HG03025 (cell line): ENCODE measurements around the gene TGFBR3.

ENCODE experiments used
- ATAC-seq: cut with Tn5 transposase; IDR thresholded peaks from one replicate; pipeline ENCODE4 v1.9.1; 2021; ENCODE audit warnings: mild to moderate bottlenecking, moderate library complexity; ENCODE audit not compliant: unreplicated experiment, low FRiP score

The TGFBR3 gene

GRCh38 chr1:91803847-91804545 lies 82.0 kb downstream of the TGFBR3 start:
- ATAC-seq = peak; percentile 74

- no peak for ATAC-seq
These were observed 82.8 kb downstream of the TGFBR3 start for GRCh38 chr1:91803123-91803522.

- ATAC-seq = no peak
These were observed 84.3 kb downstream of the TGFBR3 start for GRCh38 chr1:91801496-91802115.

DNA sequence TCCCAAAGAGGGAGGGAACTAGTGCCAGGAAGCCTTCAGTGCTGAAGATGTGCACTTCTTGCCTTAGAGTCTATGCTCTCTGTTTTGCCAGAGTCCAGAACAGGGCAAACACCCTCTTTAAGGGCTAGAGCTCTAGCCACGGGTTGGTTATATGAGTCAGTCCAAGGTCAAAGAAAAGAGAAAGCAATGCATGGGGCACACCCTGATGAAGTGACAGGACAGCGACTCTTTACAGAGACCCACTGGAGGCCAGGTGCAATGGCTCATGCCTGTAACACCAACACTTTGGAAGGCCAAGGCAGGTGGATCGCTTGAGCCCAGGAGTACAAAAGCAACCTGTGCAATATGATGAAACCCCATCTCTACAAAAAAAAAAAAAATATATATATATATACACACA lies 86.1 kb downstream of the TGFBR3 start:
- no peak for ATAC-seq

- ATAC-seq = no peak
These were observed 86.8 kb downstream of the TGFBR3 start for GRCh38 chr1:91799159-91799558.

GRCh38 chr1:91798740-91799139 lies 87.2 kb downstream of the TGFBR3 start:
- ATAC-seq = no peak

DNA sequence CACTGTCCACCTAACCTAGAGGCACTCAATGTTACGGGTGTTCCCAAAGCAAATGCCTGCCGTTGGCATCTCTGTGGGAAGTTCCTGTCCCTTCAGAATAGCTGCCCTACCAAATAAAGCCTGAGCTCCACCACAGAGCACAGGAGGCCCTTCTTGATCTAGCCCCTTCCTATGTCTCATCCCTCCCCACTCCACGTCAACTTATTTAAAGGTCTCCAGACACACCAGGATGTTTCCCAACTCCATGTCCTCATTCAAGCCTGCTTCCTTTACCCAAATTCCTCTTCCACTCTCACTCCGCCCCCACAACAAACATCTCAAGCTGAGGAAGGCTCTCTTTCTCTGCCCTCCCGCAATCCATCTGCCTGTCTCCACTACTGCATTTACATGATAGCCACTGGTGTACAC lies 87.7 kb downstream of the TGFBR3 start:
- no peak for ATAC-seq

- no peak for ATAC-seq
These were observed 88.8 kb downstream of the TGFBR3 start for GRCh38 chr1:91797164-91797563.

DNA sequence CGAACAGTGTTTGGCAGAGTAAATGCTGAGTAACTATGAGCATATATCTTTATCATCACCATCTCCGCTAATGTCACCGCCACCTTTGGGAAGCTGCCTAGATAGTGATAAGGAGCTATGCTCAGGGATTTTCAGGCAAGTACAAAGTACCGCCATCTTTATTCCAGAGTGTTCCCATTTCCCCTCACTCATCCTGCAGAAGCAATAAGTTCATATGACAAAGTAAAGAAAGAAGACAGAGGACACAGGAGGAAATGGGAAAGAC lies 89.6 kb downstream of the TGFBR3 start:
- ATAC-seq = no peak

GRCh38 chr1:91795591-91796389 lies 90.2 kb downstream of the TGFBR3 start:
- ATAC-seq = no peak

- no peak for ATAC-seq
These were observed 92.1 kb downstream of the TGFBR3 start for GRCh38 chr1:91793877-91794276.

- no peak for ATAC-seq
These were observed 92.8 kb downstream of the TGFBR3 start for GRCh38 chr1:91793189-91793588.

- no peak for ATAC-seq
These were observed 93.4 kb downstream of the TGFBR3 start for GRCh38 chr1:91792489-91793071.

DNA sequence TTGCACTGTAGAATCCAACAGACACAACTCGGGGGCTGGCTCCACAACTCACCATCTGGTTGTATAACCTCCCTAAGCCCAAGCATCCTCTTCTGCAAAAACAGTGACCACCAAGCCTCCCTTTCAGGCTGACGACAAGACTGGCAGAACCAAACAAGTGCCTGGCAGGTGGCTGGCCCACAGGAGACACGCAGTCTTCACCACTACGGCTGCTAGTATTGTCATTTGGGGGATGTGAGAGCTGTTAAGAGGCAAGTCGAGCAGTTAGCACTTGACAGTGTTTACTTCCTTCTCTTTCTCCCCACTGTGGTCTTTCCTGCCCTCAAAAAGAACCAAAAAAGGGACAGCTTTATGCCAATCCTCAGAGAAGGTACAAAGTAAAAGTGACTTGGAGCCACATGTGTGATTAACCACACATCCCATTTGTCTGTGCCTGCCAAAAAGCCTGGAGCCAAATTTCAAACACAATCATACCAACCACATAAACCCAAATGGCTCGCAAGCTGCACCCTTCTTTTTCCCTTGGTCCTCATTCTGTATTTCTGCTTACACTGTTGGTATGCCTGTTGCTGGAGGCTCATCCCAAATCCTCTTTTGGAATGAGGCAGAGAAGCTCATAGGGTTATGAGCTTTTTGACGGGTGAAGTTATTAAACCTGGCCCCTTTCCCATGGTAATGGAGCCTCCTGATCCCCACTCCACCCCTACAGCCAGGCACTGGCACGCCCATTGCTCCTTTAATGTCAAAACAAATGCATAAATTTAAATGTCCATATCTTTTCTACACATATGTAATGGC lies 94.1 kb downstream of the TGFBR3 start:
- ATAC-seq = no peak

GRCh38 chr1:91791103-91791502 lies 94.8 kb downstream of the TGFBR3 start:
- no peak for ATAC-seq

DNA sequence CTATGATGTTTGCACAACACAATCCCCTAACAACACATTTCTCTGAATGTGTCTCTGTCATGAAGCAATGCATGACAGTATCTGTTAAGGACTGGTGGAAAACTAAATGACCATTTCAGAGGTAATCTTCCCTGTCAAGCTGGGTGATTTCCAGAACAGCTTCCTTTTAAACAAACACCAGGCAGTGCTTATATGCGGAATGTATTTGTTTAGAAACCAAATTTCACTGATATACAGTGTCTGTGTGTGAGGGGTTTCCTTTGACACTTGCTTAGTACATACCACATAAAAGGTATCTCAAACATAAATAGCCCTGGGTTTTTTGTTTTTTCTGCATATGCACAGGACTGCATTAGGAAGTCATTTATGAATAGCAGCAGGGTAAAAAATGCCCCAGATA lies 95.6 kb downstream of the TGFBR3 start:
- ATAC-seq = no peak

DNA sequence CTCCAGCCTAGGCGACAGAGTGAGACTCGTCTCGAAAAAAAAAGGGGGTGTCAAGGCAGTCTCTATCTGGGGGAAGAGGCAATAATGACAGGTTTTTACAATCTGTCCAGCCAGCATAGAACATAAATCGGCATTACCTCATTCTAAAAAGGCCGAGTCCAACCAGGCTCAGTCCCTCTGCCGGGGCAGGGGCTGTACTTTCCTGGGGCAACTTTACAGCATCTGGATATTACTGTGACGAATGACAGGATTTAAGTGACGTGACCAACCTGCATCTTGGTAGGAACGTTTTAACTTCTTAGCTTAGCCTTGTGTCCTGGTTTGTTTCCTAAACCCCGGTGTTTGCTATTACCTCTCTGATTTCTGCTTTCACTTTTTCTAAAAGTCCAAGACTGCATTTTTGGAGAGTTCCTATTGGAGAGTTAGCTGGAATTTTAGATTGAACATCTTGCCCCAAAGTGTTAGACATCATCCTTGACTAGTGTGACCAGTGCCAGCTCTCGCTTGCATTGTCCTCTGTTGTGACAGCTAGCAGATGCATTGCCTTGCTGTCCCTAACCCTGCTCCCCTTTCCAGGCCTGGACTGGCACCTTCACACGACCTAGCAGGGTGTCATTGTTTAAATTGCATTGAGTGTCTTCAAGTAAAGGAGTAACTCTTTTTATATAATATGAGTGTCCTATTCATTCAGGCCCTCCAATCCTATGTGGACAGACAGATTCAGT lies 96.5 kb downstream of the TGFBR3 start:
- ATAC-seq = no peak

DNA sequence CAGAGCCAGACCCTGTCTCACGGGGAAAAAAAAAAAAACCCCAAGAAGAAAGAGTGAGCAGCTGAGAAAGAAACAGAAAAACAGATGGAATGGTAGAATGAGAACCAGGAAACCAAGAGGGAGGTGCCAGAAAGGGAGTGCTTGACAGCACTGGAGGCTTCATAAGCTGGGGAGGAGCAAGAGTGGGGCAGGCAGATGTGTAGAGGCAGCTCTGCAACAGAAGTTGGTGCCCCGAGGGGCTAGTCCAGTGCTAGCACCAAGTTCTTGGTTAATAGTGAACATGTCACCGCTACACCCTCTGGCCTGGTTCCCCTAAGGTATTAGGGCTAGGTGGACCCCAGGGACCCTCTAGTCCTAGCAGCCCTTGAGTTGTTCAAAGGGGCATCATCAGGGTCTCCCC lies 98.0 kb downstream of the TGFBR3 start:
- ATAC-seq = no peak

DNA sequence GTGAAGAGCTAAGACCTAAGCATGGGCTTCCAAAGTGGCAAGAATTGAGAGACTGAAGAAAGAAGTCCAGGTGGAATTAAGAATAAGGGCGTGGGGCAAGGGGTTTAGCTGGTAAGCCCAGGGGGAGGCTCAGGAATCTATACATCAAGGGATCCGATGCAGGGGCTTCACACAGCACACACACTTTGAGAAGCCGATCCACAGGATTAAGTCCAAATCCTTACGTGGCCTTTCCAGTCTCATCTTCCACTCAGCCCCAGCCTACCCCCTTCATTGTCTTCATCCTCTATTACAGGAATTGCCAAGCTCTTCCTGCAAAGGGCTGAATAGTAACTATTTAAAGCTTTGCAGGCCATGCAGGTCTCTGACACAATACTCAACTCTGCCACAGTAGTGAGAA lies 101.3 kb downstream of the TGFBR3 start:
- no peak for ATAC-seq

GRCh38 chr1:91784191-91784590 lies 101.8 kb downstream of the TGFBR3 start:
- ATAC-seq = peak; percentile 70
